Fibroblast of skin of back (primary cell): ENCODE measurements around the gene HOXD9.

Experiments used
- DNase-seq: peaks from one replicate; pipeline ENCODE4 v3.0.0-alpha.2; 2013

The HOXD9 gene

DNA sequence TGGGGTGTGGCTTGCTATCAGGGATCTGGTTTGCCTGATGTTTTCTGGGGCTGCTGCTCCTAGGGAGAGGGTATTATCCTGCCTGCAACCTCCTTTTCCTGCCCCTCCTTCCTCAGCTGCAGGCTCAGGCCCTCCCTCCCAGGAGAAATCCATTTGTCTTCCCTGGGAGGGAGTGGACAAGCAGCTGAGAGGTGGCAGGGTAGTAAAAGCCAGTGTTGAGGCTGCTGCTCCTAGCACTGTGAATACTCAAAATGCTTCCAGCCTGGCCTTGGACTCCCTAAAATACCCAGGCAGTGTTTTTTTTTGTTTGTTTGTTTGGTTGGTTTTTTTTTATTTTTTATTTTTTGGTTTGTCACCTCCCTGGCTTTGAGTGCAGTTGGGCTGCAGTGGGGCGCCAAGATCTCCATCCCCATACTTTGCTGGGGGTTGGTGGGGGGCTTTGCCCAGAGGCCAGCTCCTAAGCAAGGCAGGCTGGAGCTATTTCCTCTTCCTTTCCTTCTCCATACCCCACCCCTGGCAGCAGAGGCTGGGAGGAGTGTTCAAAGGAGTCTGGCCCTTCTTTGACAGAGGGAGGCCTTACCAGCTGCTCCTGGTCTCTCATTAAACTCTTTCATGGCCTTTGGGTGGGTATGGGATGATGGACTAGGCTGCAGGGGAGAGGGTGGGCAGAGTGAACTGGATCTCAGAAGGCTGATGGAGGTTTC is 48.2 kb downstream of the HOXD9 start:
- no peak for DNase-seq

GRCh38 chr2:176171351-176172006 is 49.0 kb downstream of the HOXD9 start:
- no peak for DNase-seq

- no peak for DNase-seq
Observed at GRCh38 chr2:176172007-176172894, 49.7 kb downstream of the HOXD9 start.

DNA sequence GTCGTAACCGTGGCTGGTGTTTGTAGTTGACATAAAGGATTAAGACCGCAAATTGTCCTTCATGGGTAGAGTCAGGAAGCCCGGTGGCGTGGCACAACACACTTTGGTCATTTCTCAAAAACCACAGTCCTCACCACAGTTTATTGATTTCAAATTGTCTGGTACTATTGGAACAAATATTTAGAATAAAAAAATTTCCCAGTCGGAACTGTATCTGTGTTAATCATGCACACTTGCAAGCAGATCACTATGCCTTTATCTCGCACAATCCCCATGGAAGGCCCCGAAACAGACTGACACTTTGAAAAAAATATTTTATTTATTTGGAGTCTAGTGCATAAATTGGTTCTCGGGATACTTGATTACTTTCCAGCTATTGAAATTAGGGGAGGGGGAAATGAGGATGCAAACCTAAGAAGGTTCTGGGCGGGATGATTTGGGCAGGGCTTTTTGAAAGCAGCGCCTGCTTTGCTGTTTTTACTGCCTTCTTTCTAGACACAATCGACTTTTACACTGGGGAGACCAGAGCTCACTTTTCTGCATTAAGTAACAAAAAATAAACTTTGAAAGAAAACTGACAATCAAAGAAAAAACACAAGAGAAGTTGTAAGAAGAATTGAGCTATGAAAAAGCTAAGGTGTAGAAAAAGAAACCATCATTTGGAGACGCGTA is 50.5 kb downstream of the HOXD9 start:
- no peak for DNase-seq

DNA sequence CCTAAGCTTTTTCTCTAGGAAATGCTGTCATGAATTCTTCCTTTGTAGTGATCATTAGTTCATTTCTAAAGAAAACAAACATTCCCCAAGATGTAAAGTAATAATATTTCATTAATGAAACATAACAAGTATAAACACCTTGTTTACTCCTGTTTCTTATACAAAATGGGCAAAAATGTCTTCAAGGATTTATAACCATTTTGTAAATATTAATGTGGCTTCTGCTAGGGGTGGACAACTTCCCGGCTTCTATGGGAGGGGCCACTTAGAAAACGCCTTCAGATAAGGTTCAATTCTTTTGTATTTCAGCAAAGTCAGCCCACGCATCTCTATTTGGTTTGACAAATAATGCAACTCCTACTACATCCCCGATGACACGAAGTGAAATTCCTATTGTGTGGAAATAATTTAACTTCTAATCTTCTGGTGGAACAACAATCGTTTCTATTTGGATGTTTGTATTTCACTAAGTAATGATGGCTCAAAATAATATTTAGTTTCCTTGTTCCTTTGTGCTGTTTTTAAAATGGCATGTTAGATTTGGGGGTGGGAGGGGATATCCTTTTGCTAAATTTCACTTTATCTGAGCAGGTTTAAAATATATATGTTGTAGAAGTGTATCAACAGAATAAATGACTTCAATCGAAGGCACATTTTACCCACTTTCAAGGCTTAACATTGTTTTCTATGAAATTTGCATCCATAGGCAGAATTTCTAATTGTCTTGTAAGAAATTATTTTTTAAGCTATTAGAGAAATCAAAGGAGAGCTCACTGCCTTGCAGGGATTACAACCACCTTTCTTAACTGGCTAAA is 51.3 kb downstream of the HOXD9 start:
- DNase-seq, result no peak

DNA sequence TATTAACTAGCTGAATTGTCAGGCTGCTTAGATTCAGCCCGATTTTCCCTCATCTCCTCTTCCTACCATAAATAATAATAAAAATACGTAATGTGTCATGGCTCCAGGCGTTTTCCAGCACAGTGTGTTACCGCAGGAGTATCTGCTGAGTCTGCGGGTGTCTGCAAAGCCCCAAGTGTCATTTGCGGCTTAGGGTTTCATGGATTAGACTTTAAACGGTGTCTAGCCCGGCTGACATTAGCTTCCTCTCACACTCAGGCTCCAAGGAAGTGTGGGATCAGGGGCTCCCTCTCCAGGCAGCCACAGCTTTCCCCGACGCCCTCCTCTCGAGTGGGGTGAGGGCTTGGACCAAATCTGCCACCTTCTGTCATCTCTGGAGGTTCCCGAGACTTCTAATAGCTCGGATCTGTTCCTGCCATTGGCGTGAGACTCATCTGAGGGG is 51.9 kb downstream of the HOXD9 start:
- DNase-seq, result no peak
